SK-MEL-5 (cell line): ENCODE data around the gene ZNF646. TPM values are rescaled to one million over a fixed set of nuclear protein-coding genes. Genes with fewer than 3 reads are reported as not detected.
"Not testable (repeated sequence)": the region's sequence is repeated elsewhere in the genome, so short reads cannot be mapped to it uniquely, and the experiment has no call there.

Experiments used
- DNase-seq: peaks from one replicate; pipeline ENCODE4 v3.0.0-alpha.2; 2016; ENCODE audit warnings: low read depth, low spot score
- in situ Hi-C: cut with HindIII; loops from 2 replicates; pipeline ENCODE4 v1.10.0; 2016; ENCODE audit warnings: low sequenced_read_pairs, high pct_unique_total_duplicates, low pct_unique_long_range_greater_than_20kb
- total RNA-seq: library from RNA; depleted of rRNA; stranded (reverse); fragments of >200 nt; shearing (Covaris generic); gene quantifications from 2 replicates; pipeline ENCODE4 v1.2.3, GENCODE V29; 2014

ZNF646 gene
- total RNA-seq, 1 experiment from 2014 or later = 9.0 TPM

DNA sequence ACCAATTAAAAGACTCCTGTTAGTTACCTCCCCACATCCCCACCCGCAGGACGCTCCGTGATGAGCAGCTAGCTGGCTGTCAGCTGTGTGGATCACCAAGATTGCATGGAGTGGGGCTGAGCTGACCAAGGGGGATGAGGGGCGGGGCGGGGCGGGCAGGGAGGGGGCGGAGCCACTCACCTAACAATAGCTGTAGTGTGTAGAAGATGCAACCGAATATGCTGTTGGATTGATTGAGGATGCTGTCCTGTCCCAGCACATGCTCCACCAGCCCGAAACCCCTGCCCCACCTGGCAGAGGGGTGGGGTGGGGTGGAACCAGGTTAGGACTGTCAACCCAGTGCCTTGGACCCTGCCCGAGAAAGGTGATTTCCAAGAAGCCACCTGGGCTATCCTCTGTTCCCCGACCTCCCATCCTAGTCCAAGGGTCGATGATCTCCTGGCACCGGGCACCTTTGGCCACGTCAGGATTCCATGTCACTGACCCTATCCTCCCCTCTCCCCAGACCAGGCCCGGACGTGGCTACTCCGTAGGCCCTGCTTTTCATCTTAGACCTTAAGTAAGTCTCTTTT lies 19.0 kb downstream of the ZNF646 start:
- in situ Hi-C loops = no loop called here
- peak; percentile 70 for DNase-seq

DNA sequence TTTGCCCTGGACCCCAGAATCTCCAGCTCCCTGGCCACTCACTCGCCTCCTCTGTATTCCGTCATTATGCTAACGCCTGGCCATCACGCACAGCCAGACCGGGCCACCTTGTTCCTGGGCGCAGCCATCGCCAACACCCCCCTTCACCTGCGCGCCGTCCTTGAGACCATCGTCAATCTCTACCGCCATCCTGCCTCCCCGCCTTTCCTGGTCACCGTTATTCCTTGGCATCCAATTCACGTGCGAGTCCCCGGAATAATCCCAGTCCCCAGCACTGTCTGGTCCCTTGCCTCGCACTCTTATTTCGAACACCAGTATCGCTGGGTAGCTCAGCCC lies 19.8 kb downstream of the ZNF646 start:
- in situ Hi-C loops = no loop called here
- no peak for DNase-seq

DNA sequence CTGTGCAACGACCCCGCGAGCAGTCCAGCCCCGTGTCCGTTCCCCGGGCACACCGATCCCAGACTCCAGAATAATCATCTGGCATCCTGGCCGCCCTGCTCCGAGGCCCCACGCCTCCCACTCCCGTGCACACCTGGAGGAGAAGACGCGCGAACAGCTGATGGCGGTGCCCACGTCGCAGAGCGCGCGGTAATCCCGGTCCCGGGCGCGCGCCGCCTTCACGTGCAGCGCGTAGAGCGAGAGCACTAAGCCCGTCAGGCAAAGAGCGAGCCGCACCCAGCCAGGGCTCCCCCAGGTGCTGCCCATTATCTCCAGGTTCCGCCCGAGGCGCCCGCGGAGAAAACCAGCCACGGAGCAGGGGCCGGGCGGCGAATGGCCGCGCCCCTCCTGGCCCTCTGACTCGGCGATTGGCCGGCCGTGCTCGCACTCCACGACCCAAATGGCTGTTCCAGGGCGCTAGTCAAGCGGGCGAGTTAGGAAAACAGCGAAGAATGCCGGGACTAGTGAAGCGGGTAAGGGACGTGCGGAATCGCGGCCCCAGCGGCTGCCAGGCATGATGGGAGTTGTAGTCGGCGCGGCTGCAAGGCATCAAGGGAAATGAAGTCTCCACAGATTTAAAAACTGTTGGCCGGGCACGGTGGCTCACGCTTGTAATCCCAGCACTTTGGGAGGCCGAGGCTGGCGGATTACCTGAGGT lies 20.4 kb downstream of the ZNF646 start, which contains the start of gene VKORC1:
VKORC1 (minus strand) TSS at position 374 of the 697 bp plus-strand sequence; CDS start at position 306, 68 bp downstream.
- in situ Hi-C loops = no loop called here
- peak; percentile 97 for DNase-seq

DNA sequence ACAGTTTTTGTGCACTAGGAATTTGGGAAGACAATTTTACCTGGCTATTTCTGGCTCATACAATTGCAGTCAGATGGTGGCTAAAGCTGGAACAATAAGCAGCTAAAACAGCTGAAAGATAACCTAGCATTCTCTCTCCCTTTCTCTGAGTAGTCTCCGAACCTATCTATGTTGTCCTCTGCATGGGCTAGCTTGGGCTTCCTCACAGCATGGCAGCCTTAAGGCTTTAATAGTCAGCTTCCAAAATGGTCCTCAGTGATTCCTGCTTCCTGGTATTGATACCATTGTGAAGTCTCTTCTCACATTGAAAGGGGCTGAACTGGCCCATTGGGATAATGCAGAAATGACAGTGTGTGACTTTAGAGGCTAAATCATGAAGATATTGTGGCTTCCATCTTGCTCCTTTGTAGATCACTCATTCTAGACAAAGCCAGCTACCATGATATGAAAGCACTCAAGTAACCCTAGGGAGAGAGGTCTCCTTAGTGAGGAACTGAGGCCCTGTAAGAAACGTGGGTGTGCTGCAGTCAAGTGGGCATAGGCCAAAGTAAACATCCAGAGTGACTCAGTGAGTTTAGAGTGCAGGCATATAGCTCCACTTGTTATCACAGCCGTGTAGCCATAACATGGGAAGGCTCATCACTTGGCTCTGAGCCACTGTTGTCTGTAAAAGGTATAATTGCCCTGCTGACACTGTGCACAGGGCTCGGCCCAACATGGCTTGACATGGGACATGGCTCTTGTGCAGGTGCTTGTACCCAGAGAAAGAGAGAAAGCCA lies 25.8 kb downstream of the ZNF646 start:
- DNase-seq = no peak
- in situ Hi-C loops = no loop called here

DNA sequence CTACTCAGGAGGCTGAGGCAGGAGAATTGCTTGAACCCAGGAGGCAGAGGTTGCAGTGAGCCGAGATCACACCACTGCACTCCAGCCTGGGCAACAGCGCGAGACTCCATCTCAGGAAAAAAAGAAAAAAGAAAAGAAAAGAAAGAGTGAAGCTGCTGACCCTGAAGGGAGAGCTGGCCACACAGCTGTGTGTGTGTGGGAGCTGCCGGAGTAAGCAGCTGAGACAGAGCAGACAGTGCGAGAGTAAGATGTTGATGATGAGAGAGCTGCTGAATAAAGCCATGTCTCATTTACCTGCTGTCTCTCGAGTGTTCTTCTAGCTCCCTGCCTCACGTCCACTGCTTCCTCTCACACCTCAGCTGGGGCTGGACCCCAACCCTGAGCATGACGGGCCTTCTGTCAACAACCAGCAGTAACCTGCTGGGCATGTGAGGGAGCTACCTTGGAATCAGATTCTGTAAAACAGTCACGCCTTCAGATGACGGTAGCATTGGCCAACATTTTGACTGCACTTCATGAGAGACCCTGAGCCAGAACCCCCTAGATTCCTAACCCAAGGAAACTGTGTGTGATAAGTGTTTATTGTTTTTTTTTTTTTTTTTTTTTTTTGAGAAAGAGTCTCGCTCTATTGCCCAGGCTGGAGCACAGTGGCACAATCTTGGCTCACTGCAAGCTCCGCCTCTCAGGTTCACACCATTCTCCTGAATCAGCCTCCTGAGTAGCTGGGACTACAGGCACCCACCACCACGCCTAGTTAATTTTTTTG lies 26.8 kb downstream of the ZNF646 start:
- DNase-seq, in situ Hi-C loops: not testable (repeated sequence)

DNA sequence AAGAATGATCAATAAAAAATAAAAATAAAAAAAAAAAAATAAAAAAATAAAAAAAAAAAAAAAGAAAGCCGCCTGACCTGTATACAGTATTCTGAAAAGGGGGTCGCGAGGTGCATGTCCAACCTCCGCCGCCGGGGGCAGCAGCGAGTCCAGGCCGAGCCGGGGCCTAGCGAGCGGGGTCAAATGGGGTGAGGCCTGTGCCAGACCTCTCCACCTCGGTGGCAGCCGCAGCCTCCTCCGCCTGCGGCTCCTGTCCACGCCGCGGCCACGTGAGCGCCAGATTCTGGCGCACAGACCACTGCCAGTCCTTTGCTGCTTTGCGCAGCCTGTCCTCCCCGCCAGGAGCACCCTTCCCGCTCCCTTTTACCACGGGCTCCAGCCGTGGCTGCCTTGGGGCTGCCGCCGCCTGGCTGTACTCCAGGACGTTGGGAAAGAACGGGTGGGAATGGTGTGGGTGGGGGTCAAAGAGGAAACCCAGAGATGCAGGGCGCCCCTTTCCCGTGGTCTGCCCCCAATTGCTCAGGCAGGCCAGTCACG lies 31.5 kb downstream of the ZNF646 start:
- DNase-seq = peak; percentile 77
- in situ Hi-C loops = no loop called here

DNA sequence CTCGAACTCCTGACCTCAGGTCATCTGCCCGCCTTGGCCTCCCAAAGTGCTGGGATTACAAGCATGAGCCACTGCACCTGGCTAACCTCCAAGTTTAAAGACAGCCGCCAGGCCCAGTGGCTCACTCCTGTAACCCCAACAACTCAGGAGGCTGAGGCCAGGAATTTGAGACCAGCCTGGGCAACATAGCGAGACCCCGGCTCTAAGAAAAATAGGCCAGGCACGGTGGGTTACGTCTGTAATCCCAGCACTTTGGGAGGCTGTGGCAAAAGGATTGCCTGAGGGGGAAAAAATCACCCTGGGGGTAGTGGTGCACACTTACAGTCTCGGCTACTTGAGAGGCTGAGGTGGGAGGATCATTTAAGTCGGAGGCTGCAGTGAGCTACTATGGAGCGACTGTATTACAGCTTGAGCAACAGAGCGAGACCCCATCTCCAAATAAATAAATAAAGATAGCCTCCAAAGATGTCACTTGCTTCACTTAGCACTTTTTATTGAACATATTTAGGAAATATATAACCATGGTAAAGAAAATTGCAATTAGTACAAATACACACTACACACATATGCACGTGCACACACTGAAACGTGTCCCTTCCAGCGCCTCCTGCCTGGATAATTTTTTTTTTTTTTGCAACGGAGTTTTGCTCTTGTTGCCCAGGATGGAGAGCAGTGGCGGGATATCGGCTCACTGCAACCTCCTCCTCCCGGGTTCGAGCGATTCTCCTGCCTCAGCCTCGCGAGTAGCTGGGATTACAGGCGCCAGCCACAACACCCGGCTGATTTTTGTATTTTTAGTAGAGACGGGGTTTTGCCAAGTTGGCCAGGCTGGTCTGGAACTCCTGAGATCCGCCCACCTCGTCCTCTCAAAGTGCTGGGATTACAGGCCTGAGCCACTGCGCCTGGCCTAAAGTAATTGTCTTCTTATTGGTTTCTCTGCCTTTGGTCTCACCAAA lies 32.6 kb downstream of the ZNF646 start:
- no peak for DNase-seq
- in situ Hi-C loops = no loop called here

DNA sequence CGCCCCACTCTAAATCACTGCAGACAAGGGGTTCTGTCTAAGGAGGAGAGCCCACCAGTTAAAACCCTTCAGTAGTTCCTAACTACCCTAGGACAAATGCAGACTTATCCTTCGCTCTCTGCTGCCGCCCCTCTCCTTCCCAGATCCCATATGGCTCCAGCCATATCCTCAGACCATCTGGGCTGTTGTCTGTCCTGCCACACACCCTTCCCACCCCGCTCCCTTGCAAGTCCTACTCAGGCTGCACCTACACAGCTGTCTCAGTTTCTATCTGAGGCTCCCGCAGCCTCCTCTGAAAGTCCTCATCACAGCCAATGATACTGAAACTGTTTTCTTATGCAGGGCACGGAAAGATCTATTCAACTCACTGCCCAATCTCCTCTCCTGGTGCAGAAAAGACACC lies 33.2 kb downstream of the ZNF646 start:
- no peak for DNase-seq
- in situ Hi-C loops = no loop called here

DNA sequence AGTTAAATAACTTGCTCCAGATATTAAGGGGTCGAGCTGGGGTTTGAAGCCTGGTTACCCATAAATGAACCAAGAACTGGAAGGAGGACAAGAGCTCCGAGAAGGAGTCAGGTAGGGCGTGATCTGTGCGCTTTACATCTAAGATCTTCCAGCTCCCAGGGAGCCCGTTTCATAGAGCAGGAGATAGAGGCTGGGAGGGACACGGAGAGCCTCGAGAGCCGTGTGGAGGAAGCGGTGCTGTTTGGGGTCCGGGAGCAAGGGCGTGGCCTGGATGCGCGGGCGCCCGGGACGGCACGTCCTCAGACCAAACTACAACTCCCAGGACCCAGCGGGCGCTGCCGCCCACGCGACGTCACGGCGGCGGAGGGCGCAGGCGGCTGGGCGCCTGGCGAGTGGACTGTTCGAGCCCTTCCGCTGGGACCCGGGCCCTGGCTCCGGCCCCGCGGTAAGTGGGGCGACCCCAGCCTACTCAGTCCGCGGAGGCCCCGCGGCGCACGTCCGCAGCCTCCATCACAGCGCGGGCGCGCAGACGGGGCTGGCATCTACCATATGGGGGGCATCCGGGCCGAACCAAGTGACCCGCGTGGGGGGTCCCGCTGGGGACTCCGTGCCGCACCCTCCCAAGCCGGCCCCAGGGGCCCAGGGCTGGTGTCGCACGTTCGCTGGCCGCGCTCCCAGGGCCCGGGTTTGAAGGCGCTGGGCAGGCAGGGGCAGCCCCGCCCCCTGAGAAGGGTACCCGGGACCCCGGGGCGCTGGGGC lies 34.0 kb downstream of the ZNF646 start, which contains the start of gene BCKDK:
BCKDK (plus strand) TSS at position 352 of the 759 bp plus-strand sequence. CDS start 838 bp downstream, outside the sequence.
- in situ Hi-C loops = no loop called here
- DNase-seq = peak; percentile 71

DNA sequence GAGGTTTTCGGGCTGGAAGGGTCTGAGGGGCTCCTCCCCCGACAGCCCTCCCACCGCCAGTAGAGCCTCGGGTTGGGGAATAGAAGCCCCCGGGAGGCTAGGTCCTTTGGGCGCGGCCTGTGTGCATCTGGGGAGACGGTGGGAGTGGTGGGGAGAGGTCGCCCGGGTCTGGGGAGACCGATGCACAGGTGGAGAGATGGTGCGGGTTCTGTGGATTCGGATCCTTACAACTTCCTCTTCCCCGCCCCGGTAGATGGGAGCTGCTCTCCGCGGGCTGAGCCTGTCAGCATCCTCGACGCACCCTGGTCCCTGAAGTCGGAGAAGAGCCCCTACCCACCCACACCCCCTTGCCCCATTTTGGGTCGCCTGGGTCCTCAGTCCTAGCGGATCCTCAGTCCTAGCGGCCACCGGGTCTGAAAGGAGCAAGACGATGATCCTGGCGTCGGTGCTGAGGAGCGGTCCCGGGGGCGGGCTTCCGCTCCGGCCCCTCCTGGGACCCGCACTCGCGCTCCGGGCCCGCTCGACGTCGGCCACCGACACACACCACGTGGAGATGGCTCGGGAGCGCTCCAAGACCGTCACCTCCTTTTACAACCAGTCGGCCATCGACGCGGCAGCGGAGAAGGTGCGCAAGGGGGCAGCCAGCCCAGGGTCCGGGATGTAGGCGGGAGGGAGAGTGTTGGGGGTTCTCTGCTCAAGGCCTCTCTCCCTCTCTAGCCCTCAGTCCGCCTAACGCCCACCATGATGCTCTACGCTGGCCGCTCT lies 34.8 kb downstream of the ZNF646 start:
- in situ Hi-C loops = no loop called here
- no peak for DNase-seq

DNA sequence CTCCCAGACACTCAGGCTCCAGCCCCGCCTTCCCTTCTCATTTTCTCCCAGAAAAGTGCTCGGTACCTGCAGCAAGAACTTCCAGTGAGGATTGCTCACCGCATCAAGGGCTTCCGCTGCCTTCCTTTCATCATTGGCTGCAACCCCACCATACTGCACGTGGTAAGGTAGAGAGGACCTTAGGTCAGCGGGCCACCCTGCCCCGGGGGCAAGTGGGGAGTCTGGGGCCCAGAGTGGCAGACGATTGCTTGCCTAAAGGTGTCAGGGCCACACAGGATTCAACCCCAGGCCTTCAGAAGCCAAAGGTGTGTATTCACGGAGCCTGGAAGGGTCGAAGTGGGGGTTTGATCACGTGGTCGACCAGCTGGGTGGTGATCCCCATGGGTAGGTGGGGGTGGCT lies 35.4 kb downstream of the ZNF646 start:
- in situ Hi-C loops = no loop called here
- DNase-seq = no peak

DNA sequence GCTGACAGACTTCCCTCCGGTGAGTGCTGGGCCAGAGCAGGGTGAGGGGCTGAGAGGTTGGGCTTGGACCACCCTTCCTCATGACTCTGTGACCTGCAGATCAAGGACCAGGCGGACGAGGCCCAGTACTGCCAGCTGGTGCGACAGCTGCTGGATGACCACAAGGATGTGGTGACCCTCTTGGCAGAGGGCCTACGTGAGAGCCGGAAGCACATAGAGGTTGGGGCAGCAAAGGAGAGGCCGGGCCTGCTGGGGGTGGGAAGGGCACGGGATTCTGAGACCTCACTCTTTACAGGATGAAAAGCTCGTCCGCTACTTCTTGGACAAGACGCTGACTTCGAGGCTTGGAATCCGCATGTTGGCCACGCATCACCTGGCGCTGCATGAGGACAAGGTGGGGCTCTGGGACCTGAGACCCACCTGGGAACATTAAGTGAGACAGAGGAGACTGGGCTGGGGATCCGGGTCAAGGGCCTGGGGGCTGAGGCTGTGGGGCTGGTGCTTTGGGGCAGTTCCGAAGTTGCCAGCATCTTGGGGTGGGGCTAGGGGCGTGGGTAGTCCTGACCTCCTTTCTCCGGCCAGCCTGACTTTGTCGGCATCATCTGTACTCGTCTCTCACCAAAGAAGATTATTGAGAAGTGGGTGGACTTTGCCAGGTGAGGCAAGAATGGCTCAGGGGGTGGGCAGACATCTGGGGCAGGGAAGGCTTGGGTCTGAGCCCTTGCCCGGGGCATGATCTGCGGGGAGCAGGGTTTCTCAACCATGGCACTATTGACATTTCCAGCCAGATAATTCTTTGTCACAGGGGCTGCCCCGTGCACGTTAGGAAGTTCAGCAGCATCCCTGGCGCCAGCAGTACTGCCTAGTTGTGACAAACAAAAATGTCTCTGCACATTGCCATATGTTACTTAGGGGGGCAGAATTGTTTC lies 36.1 kb downstream of the ZNF646 start:
- in situ Hi-C loops = no loop called here
- no peak for DNase-seq

DNA sequence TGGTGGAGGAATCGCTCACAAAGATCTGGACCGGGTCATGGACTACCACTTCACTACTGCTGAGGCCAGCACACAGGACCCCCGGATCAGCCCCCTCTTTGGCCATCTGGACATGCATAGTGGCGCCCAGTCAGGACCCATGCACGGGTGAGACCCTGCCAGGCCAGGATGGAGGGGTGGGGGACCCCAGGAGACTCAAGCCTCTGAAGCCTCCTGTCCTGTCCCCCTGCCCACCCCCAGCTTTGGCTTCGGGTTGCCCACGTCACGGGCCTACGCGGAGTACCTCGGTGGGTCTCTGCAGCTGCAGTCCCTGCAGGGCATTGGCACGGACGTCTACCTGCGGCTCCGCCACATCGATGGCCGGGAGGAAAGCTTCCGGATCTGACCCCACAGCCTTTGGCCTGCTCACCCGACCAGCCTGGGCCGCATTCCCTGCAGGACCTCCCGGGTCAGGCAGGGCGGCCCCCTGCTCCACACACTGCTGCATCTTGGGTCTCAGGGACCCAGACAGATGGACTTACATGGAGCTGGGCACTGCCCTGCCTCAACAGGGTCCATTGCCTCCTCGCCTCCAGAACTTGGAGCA lies 37.8 kb downstream of the ZNF646 start:
- in situ Hi-C loops = no loop called here
- DNase-seq = no peak

DNA sequence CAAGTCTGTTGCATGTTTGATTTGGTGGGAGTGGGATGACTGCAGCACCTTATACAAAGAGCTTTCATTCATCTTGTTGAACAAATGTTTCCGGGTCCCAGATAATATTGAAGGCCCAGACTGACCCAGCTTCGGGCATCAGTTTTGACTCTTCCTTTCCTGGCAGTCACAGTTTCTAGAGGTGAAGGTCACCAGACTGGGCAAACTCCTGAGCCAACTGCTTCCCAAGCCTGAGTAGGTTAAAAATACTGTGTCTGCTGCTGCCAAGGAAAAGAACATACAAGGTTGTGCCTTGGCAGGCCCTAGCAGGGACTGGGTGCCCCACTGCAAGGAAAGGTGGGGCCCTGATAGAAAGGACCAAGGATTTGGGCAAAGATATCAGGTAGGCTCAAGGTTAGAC lies 38.5 kb downstream of the ZNF646 start:
- in situ Hi-C loops = no loop called here

More for the DNA sequence above, 38.5 kb downstream of the ZNF646 start:
- no peak for DNase-seq
